Daoy (cell line): Measurements from ENCODE around the gene TRDMT1. TPM values are rescaled to one million over a fixed set of nuclear protein-coding genes. Genes with fewer than 3 reads are reported as not detected.

ENCODE experiments used
- DNase-seq: peaks from one replicate; pipeline ENCODE4 v3.0.0-alpha.2; 2015; ENCODE audit warnings: low read depth
- total RNA-seq: library from RNA; depleted of rRNA; stranded (reverse); fragments of >200 nt; shearing (Covaris generic); gene quantifications from 2 replicates; pipeline ENCODE4 v1.2.3, GENCODE V29; 2014; rRNA removed

Gene TRDMT1, protein sequence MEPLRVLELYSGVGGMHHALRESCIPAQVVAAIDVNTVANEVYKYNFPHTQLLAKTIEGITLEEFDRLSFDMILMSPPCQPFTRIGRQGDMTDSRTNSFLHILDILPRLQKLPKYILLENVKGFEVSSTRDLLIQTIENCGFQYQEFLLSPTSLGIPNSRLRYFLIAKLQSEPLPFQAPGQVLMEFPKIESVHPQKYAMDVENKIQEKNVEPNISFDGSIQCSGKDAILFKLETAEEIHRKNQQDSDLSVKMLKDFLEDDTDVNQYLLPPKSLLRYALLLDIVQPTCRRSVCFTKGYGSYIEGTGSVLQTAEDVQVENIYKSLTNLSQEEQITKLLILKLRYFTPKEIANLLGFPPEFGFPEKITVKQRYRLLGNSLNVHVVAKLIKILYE
- 8.4 and 9.1 TPM in 2 replicates for total RNA-seq

DNA sequence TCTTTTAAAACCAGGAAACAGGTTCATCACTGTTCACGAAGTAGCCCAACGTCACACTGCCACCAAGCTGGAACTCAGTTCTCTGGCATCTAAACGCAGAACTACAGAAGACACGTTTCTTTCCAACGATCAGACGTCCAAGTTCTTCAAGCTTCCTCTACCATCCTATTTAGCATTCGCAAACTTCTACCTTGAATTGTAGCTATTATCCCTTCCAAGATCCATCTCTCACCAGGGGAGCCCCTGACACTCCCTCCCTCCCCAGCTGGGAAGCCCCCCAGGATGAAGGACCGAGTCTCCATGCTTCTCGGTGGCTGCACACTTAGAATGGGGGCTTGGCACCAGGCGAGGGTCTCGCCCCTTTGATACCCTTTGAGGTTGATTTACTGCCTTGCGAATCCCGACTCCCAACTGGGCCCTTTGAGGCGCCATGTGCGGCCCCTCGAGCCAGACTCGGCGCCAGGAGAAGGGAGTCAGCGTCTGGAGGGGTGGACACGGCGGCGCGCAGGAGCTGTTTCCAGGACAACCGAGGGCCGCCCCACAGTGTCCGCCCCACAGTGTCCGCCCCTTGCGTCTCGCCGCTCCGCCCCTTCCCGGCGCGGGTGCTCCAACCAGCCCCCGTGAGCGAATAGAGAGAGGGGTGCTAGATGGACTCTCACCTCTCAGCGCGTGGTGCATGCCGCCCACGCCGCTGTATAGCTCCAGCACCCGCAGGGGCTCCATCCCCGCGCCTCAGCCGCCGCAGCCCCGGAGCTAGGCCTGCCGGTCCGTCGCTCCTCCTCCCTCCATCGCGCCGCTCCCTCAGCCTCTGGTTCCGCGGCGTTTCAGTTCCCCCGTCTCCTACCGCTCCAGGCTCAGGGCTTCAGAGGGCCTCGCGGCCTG, at the start of gene TRDMT1:
TRDMT1 (minus strand) TSS at position 761 of the 882 bp plus-strand sequence; CDS start at position 723, 38 bp downstream.
- peak; percentile 94 for DNase-seq

DNA sequence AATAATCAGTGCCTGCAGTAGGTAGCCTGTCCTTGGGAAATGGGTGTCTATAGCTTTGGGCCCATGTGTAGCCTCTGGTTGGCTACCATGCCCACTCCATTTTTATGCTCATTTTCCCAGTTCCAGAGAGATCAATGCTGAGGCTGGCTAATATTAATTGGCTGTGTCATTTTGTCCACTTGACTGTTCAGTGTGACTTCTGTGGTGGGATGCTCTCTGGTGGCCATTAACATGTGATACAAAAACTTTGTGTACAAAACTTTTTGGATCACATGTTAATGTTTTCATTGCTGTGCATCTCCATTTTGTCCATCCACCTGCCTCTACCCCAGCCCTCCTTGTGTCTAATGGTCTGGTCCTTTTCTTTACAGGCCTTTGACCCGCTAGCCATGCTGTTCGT, 49.3 kb upstream of the TRDMT1 start:
- no peak for DNase-seq

DNA sequence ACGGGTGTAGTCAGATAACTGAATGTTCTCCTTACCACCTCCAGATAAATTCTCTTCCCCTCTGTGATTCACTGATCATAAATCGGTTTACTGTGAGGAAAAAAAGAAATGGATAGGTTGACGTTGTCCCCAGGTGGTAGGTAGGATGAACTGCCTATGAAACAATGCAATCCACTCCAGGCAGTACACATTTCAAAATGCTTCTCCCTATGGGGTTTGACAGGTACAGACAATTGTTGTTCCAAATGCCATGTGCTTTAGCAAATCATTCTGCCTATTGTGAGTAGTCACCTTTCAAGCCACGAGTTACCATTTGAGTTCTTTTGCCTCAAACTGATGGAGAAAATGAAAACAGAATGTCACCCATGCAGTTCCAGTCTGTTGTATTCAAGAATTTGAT, 48.3 kb upstream of the TRDMT1 start:
- DNase-seq = no peak

DNA sequence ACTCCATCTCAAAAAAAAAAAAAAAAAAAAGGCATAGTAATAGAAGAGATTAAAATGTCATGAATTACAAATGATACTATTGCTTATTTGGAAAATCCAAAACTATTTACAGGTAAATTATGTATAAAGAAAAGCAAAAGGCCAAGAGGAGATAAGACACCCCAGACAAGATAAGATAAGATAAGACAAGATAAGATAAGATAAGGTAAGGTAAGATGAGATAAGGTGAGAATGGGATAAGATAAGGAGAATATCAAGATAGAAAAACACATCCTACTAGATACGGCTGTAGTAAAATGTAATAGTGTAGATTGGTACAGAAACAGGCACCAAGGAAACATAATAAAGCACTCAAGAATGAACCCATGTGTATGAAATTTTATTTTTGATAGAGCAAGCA, 47.5 kb upstream of the TRDMT1 start:
- DNase-seq = no peak

DNA sequence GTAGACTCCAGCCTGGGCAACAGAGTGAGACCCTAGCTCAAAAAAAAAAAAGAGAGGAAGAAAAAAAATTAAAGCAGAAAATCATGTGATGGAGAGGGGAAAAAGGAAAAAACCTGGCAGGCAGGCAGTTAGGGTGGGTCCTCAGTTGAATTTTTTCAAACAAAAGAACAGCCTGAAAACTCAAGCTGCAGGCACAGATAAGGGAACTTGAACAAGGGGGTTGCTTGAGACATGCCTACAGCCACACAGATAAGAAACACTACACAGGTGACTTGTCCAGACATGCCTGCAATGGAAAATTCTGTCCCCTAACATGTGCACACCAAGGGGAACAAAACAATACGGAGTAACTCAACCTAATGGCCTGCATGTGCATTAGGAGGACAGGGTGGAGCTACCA, 45.7 kb upstream of the TRDMT1 start:
- no peak for DNase-seq

DNA sequence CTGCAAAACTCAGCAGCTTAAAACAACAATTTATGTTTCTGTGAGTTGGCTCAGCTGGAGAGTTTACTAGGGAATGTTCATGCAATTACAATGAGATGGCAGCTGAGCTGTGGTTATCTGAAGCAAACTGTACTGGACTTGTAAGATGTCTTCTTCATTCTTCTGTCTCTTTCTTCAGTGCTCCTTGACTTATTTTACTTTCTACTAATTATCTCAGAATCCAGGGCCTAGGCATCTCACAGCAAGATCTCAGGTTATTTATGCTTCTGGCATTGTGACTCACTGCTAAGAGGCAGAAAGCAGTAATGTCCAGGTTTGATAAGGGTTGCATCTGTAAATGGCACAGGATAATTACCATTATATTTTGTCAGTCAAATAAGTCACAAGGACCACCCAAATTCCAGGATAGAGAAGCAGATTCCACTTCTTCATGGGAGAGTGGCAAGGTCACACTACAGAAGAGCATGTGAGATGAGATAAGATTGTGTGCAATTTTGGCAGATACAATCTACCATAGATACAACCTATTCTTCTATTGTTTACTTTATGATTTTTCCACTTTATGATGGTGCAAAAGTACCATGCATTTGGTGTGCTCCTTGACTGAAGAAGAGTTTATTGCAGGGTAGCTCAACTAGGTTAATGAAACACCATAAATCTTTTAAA, 43.4 kb upstream of the TRDMT1 start:
- DNase-seq = no peak

DNA sequence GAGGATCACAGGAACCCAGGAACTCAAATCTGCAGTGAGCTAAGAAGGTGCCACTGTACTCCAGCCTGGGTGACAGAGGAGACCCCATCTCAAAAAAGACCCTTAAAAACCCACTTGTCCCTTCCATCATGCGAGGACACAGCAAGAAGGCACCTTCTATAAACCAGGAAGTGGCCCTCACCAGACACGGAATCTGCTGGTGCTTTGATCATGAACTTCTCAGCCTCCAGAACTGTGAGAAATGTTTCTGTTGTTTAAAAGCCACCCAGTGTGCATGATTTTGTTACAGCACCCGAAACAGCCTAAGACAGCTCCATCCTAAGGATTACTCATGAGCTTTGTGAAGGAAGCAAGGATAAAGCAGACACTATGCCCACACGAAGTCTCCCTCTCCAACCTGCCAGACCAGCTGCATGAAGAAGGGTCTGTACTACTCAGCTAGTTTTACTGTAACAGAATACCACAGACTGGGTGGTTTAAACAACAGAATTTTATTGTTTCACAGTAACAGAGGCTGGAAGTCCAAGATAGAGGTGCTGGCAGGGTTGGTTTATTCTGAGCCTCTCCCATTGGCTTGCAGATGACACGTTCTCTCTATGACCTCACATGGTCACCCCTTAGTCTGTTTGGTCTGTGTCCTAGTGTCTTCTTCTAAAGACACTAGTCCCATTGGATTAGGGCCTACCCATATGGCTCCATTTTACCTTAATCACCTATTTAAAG, 40.3 kb upstream of the TRDMT1 start:
- no peak for DNase-seq

DNA sequence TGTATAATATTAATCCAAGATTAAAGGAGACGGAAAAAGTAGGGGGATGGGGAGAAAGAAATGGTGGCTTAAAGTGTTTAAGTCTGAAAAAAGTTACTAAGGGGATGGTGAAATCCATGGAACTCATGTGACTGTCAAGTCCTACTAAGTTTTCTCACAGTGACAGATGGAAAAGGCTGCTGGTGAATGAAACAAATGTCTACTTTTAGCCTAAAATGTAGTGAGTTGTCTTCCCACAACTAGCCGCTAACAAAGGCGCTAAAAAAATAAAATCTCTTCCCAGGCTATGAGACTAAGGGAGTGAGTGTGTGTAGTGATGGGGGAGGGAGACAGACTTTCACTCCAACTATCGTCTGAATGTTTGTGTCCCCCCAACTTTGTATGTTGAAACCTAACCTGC, 39.1 kb upstream of the TRDMT1 start:
- DNase-seq = no peak

DNA sequence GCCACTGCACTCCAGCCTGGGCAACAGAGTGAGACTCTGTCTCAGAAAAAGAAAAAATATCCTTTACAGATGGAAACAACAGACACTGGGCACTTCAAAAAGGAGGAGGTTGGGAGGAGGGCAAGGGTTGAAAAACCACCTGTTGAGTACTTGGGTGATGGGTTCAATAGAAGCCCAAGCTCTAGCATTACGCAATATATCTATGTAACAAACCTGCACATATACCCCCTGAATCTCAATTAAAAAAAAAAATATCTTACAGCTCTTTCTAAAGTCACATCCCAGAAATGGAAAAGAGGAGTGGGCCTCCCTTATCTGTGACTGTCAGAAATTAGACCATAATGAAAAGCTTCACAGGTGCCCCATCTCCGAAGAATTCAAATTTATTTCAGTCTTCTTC, 38.6 kb upstream of the TRDMT1 start:
- no peak for DNase-seq

DNA sequence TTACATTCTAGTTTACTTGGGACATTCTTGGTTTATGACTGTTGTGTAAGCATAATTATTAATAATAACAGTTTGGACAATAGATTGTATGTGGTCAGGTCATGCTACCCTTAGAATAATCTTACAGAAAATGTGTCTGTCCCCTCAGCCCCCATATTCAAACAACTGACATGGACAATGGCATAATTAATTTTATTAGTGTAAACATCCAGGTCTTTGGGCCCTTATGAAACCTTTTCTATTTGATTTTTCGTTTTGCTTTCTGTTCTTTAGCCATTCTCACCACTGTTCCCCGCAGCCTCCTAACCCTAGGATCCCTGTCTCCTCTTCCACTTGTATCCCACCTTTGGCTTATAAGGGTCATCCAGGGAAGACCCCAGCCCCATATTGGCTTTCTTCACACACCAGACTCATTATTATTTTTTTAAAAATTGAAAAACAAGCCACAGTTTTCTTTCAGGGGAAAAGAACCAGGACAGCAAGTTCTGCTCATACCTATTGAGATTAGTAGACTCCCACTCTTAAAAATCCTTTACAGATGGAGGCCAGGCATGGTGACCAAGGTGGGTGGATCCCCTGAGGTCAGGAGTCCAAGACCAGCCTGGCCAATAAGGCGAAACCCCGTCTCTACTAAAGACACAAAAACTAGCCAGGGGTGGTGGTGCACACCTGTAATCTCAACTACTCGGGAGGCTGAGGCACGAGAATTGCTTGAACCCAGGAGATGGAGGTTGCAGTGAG, 38.0 kb upstream of the TRDMT1 start:
- no peak for DNase-seq

DNA sequence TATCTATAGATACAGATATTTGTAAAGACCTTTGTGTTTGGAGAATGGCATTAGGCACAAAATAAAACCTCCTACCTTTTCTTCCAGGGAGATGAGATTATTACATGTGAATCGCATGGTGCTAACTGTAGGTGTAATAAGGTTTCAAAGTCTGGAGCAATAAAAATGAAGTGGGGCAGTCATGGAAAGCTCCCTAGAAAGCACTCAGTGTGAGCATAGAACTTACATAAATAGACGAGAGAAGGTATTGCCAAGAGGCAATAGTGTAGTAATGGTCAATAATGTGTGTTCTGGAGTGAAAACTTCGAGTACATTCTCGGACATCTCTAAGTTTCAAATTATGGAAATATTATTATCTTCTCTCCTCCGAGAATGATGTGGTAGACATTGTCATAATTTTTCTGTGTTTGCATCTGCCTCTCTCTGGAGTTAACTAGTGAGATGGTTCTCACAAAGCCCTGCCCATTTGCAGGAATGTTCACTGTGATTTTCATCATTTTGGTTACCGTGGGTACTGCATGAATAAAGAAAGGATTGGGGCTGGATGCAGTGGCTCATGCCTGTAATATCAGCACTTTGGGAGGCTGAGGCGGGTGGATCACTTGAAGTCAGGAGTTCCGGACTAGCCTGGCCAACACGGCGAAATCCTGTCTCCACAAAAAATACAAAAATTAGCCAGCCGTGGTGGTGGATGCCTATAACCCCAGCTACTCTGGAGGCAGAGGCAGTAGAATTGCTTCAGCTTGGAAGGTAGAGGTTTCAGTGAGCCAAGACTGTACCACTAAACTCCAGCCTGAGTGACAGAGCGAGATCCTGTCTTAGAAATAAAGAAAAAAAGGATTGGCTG, 37.2 kb upstream of the TRDMT1 start:
- peak; percentile 66 for DNase-seq

DNA sequence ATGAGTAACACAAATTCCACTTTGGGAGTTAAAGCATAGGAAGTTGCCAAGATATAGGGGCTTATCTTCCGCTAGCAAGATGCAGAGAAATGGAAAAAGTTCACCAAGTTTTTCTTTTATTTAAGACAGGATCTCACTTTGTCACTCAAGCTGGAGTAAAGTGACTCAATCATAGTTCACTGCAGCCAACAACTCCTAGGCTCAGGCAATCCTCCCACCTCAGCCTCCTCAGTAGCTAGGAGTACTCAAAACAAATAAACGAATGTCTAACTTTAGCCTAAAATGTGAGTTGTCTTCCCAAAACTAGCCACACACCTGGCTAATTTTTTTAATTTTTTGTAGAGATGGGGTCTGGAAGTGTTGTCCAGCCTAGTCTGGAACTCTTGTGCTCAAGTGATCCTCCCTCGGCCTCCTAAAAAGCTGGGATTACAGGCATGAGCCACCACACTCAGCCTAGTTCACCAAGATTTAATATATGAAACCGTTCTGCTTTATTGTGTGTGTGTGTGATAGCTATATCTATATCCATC, 36.5 kb upstream of the TRDMT1 start:
- peak; percentile 63 for DNase-seq

DNA sequence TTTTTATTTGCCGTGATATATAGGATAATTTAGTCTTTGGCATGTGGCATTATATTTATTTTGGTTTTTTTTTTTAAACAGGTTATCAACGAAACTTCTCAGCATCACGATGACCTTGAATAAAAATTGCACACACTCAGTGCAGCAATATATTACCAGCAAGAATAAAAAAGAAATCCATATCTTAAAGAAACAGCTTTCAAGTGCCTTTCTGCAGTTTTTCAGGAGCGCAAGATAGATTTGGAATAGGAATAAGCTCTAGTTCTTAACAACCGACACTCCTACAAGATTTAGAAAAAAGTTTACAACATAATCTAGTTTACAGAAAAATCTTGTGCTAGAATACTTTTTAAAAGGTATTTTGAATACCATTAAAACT, 35.7 kb upstream of the TRDMT1 start:
- no peak for DNase-seq

DNA sequence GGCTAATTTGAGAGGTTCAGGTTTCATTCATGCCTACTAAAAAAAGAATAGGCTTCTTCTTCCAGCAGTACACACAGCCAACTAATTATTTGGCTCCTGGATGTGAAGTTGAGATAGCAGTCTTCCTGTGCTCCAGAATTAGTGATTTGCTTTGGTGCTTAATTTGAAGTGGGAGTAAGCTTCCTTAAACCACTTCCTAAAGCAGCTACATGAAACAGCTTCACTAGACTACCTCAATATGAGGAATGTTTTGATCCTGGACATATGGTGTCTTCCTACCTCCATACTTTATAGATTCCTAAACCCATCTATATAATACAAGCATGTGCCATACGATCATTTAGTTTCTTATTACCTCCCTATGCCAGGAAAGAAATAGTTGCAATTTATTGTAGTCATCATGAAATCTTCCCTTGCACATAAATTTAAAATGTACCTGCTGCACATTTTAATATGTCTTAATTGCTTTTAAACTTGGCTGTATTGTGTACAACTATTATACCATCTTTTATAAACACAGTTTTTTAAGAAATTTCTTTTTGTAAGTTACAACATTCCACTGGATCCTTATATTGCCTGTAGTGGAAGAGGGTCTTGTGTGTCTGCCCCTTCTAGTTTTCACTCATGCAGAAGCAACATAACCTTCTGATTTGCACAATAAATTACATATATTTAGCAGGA, 35.1 kb upstream of the TRDMT1 start:
- DNase-seq = no peak

DNA sequence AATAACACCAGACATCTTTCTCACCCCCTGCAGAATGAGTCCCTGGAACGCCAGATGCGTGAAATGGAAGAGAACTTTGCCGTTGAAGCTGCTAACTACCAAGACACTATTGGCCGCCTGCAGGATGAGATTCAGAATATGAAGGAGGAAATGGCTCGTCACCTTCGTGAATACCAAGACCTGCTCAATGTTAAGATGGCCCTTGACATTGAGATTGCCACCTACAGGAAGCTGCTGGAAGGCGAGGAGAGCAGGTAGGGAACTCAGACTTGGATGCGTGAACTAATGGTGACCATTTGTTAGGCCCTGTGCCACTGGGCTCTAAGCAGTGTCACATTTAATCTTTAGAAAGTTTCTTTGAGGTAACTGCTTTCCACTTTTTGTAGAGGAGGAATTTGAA, 33.7 kb upstream of the TRDMT1 start:
- DNase-seq = peak; percentile 40

DNA sequence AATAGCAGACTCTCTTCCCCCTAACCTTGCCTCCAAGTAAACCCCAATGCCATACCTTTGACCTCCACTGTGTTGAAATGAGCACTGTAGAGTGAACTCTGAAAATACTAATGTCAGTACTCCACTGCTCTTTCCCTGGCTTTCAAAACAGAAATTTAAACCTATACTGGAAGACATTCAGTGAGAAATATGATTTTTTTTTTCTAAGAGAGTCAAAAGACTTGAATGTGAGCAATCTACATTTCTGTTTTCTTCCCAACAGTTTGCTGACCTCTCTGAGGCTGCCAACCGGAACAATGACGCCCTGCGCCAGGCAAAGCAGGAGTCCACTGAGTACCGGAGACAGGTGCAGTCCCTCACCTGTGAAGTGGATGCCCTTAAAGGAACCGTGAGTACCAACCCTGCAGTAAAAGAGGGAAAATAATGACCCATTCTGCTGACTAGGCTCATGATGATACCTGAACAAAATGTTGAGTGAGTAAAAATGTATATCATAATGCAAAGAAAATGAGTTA, 33.0 kb upstream of the TRDMT1 start:
- no peak for DNase-seq

DNA sequence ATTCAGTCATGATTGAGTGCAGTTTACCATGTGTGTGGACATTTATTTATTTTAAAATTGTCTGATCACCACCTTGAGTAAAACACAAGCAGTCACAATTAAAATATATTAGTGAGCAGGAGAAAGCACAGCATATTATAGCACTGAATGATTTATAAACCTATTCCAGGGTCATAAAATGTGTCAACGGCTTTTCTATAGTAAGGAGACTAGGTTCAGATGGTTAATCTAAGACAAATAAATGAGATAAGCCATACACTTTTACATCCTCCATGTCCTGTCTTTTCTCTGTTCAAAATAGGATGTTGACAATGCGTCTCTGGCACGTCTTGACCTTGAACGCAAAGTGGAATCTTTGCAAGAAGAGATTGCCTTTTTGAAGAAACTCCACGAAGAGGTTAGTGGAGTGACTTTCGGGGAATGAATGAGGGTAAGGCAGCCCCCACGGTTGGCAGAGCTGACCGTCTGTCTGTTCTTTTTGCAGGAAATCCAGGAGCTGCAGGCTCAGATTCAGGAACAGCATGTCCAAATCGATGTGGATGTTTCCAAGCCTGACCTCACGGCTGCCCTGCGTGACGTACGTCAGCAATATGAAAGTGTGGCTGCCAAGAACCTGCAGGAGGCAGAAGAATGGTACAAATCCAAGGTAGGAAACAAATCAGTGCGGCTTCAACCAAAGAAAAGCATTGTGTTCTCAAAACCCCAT, 32.0 kb upstream of the TRDMT1 start:
- DNase-seq = peak; percentile 63

DNA sequence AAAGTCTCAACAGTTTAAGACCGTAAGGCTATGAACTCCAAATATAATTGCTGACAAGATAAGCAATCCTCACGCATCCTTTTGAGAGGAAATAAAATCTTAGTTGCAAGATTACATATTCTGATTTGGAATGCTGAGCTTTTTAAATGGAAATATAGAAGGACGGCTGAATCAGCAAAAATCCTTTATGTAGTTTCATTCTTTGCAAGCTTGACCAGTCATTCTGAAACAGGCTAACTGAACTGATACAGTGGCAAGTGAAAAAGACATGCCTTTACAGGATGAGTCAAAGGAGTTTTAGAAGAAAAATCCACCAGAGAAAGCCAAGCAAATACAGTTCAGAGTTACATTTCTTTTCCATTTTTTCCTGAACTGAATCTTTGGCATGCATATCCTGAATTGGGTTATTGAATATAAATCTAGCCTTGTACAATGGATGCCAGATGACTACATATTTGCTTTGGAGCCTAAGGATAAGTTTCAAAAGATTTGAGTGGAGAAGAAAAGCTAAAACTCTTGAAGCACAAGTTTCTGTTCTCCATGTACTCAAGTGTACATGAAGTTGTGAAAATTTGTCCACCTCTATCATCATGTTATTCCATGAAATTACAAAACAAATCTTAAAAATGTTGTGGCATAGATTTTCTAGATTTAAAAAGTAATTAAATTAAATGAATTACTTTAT, 30.9 kb upstream of the TRDMT1 start:
- DNase-seq = no peak
